CD4-positive, alpha-beta T cell treated with Interleukin-15 for 1 hour (primary cell): ENCODE results near the gene TIGD2.
A peak's percentile ranks its signal among the peaks of the same experiment; 100 is the strongest.

ENCODE experiments used
- DNase-seq: peaks from one replicate; pipeline ENCODE4 v3.0.0-alpha.2; 2020

The TIGD2 gene

GRCh38 chr4:89110986-89111832 lies at the start of gene TIGD2:
Gene TIGD2, plus strand, starts transcription at chr4:89111533. Its CDS starts 1,442 bp downstream, at chr4:89112975.
- DNase-seq: peak; percentile 89

DNA sequence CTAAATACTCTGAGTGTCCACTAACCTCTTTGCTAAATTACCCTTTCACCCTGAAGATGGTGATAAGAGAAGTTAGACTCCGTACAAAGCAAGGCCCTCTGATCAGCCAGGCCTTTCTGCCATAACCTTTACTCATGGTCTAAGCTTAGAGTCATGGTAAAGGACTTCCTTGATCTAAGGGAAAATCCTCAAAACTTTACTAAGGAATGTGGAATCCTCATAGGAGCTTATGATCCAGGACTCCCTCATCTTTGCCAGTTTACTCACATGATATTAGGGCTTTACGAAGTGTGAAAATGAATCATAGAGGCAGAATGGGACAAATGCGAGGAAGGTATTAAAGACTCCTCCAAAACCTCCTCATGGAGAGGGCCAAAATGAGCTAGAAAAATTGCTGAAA lies 46.5 kb upstream of the TIGD2 start:
- no peak for DNase-seq

- no peak for DNase-seq
Observed at GRCh38 chr4:89067417-89067816, 43.9 kb upstream of the TIGD2 start.

- no peak for DNase-seq
Observed at GRCh38 chr4:89069481-89069880, 41.9 kb upstream of the TIGD2 start.

GRCh38 chr4:89070041-89070440 lies 41.3 kb upstream of the TIGD2 start:
- DNase-seq: no peak

DNA sequence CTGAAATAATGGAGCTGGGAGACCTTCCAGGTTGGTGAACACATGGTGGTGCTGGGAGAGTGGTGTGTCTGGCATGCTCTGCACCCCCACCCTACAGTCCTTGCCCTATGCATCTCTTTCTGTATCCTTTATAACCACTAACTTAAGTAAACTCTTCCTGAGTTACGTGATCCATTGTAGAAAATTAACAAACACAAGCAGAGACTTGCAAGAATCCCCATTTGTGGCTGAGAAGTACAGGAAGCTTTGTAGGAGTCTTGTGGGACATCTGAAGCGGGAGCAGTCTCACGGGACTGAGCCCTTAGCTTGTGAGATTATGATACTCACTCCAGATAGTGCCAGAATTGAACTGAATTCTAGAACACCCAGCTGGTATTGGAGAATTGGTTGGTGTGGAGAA lies 40.0 kb upstream of the TIGD2 start:
- DNase-seq: no peak

- DNase-seq: no peak
Observed at GRCh38 chr4:89072921-89073320, 38.4 kb upstream of the TIGD2 start.

GRCh38 chr4:89077761-89078160 lies 33.6 kb upstream of the TIGD2 start:
- no peak for DNase-seq

DNA sequence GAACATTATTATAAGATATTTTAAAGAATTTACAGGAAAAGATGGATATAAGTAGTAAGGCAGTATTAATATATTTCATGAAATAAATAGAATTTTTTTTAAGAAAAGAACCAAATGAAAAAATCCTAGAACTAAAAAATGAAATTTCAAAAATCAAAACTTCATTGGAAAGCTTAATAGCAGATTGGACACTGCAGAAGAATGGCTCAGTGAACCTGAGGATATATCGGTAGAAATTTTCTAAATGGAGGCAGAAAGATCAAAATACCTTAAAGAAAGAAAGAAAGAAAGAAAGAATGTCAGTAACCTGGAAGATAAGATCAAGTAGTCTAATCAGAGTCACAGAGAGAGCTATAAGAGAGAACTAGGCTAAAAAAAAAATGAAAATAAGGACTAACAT lies 33.0 kb upstream of the TIGD2 start:
- no peak for DNase-seq

DNA sequence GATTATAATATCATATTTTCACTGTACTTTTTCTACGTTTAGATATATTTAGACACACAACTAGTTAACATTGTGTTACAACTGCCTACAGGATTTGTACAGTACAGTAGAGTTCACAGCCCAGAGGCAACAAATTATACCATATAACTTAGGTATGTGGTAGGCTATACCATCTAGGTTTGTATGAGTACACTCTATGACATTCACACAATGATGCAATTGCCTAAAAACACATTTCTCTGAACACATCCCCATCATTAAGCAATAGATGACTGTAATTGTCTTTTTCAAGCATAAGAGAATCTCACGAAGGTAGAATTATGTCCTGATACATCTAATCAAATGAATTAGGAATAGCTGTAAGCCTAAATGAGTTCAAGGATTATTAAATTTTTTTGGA lies 12.3 kb upstream of the TIGD2 start:
- no peak for DNase-seq

GRCh38 chr4:89099471-89099870 lies 11.9 kb upstream of the TIGD2 start:
- DNase-seq: no peak

GRCh38 chr4:89100853-89101252 lies 10.5 kb upstream of the TIGD2 start:
- no peak for DNase-seq

GRCh38 chr4:89101256-89102161 lies 9.8 kb upstream of the TIGD2 start:
- DNase-seq: no peak

DNA sequence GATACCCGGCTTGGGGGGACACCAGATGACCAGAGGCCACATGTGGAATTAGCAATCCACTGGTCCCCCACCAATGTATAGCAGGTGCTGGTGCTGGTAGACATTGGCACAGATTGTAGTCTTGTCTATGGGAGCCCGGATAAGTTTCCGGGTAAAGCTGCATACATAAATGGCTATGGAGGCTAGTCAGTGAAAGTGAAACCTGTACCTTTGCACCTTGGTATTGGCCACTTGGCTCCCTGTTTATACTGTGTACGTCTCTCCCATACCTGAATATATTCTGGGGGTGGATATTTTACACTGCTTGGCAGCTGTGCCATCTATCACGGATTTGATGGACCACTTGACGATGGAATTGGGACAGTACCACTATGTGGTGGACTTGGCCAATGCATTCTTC lies 5.6 kb upstream of the TIGD2 start:
- no peak for DNase-seq

- no peak for DNase-seq
Observed at GRCh38 chr4:89108091-89108490, 3.2 kb upstream of the TIGD2 start.

GRCh38 chr4:89109841-89110540 lies 1.3 kb upstream of the TIGD2 start:
- no peak for DNase-seq

DNA sequence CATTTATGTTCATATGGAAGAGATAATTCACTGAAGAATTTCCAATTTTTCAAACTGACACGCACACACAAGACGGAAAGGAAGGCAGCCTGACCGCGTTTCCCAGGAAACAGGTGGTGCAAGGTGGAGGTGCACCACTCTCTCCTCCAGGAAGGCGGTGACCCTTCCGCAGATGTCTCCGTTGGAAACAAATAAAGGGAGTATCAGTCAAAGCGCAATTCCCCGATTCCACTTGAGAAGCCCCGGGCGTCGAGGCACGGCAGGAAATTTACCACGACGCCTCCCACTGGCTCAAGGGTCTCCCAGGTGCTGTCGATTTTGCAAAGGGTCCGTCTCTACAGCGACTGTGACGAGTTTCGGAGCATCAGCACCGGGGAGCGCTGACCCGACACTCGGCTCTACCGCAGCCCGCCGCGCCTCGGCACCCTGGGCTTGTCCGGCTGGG lies 770 bp upstream of the TIGD2 start:
- no peak for DNase-seq

GRCh38 chr4:89111833-89112563 lies 665 bp downstream of the TIGD2 start:
- no peak for DNase-seq

GRCh38 chr4:89113415-89113814 lies 2.1 kb downstream of the TIGD2 start:
- no peak for DNase-seq

- DNase-seq: no peak
Observed at GRCh38 chr4:89114100-89114499, 2.8 kb downstream of the TIGD2 start.

DNA sequence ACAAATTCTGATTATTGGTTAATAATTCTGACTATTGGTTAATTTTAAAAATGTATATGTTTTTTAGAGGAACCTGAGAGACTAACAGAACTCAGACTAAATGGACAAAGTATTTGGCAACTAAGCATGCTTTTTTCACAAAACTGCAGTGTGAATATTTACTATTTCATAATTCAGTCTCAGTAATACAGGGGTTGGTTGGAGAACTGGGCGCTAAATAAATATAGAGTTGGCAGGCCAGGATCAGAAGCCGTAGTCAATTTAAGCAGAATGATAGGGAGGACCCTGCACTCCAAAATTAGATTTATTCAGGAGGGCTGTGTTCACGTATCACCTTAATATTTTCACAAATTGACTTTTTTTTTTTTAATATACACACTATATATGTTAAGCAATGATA lies 5.8 kb downstream of the TIGD2 start:
- no peak for DNase-seq

GRCh38 chr4:89119166-89119565 lies 7.8 kb downstream of the TIGD2 start:
- no peak for DNase-seq

DNA sequence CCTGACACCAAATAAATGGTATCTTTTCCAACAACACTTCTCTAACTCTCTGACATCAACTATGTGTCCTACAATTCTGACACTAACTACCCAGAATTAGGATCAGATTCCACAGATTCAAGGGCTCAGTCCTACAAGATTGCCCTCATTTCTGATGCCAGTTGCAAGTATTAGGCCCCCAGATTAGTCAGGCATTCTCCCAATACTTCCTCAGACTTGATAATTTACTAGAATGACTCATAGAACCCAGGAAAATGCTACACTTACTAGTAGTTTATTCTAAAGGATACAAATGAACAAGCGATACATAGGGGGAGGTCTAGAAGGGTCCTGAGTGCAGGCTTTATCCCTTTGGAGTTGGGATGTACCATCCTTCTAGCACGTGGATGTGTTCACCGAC lies 8.5 kb downstream of the TIGD2 start:
- no peak for DNase-seq
